Suprapubic skin (tissue), 4 donors: ENCODE data around the gene MTG2.

Experiments
- EP300 ChIP-seq: sonication (generic); formaldehyde crosslinking; IDR thresholded peaks from one replicate; pipeline ENCODE4 v1.6.1; 2017; ENCODE audit warnings: antibody characterized with exemption
- POLR2A ChIP-seq, 2 donors: fragments of 450-650 bp; IDR thresholded peaks; one replicate each; pipeline ENCODE4 v1.6.1; 2017; ENCODE audit warnings: antibody characterized with exemption in 2 of 2, mild to moderate bottlenecking in 2 of 2, moderate library complexity in 2 of 2
- POLR2AphosphoS5 ChIP-seq, 3 donors: sonication (generic); formaldehyde crosslinking; IDR thresholded peaks; one replicate each; pipeline ENCODE4 v1.6.1; 2017; ENCODE audit warnings: antibody characterized with exemption in 3 of 3
- TF ChIP-seq, protein P1 (sequence below), 2 donors: fragments of 200-600 bp in 1 of 2; fragments of 450-650 bp in 1 of 2; sonication (generic) in 1 of 2; IDR thresholded peaks; one replicate each; pipeline ENCODE4 v1.5.1; 2016 to 2019; ENCODE audit warnings: antibody characterized with exemption in 2 of 2, mild to moderate bottlenecking in 1 of 2, moderate library complexity in 1 of 2

DNA sequence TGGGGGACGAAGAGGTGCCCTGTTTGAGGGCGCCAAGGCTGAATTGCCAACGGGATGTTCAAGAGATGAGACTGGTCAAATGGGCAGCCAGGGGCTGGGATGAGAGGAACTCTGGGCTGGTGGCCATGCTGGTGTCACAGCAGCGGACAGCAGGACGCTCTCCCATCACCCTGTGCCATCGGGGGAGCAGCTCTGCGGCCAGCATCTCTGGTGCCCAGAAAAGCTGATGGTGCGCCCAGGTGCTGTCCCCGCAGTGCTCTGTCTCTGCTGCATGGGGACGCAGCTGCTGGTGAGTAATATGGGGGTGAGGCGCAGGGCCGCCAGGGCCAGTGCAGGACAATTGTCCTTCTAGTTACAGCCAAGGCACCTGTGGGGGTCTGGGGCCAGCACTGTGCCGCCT, 42.2 kb downstream of the MTG2 start:
- TF ChIP-seq, protein P1, sequence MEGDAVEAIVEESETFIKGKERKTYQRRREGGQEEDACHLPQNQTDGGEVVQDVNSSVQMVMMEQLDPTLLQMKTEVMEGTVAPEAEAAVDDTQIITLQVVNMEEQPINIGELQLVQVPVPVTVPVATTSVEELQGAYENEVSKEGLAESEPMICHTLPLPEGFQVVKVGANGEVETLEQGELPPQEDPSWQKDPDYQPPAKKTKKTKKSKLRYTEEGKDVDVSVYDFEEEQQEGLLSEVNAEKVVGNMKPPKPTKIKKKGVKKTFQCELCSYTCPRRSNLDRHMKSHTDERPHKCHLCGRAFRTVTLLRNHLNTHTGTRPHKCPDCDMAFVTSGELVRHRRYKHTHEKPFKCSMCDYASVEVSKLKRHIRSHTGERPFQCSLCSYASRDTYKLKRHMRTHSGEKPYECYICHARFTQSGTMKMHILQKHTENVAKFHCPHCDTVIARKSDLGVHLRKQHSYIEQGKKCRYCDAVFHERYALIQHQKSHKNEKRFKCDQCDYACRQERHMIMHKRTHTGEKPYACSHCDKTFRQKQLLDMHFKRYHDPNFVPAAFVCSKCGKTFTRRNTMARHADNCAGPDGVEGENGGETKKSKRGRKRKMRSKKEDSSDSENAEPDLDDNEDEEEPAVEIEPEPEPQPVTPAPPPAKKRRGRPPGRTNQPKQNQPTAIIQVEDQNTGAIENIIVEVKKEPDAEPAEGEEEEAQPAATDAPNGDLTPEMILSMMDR (IDR thresholded peaks at IDR 0.05), result no peak
- TF ChIP-seq POLR2AphosphoS5 (IDR thresholded peaks at IDR 0.05) (no peak), POLR2A (IDR thresholded peaks at IDR 0.05) (no peak), EP300 (no peak)
